Neural cell (in vitro differentiated cells): ENCODE data around the gene LMO2.

Experiments
- EP300 ChIP-seq: fragments of 450-650 bp; conservative IDR thresholded peaks from 2 replicates; pipeline ENCODE4 v1.6.1; 2014; ENCODE audit warnings: antibody characterized with exemption, mild to moderate bottlenecking, moderate library complexity; ENCODE audit not compliant: poor library complexity, severe bottlenecking
- EZH2 ChIP-seq: fragments of 200-600, 300-800 bp; shearing (Covaris generic), sonication (generic); IDR thresholded peaks from 2 replicates; pipeline ENCODE4 v1.6.1; 2014; ENCODE audit warnings: antibody characterized with exemption, low read length, borderline replicate concordance, mild to moderate bottlenecking; ENCODE audit not compliant: insufficient read depth, poor library complexity, severe bottlenecking
- MXI1 ChIP-seq: fragments of 450-650 bp; conservative IDR thresholded peaks from 2 replicates; pipeline ENCODE4 v1.6.1; 2014; ENCODE audit warnings: antibody characterized with exemption, mild to moderate bottlenecking; ENCODE audit not compliant: poor library complexity, severe bottlenecking
- POLR2AphosphoS5 ChIP-seq: IDR thresholded peaks from 2 replicates; pipeline ENCODE4 v1.6.1; 2012
- RAD21 ChIP-seq: fragments of 450-650 bp; conservative IDR thresholded peaks from 2 replicates; pipeline ENCODE4 v1.6.1; 2014; ENCODE audit warnings: antibody characterized with exemption, mild to moderate bottlenecking, moderate library complexity
- SMC3 ChIP-seq: fragments of 450-650 bp; conservative IDR thresholded peaks from 2 replicates; pipeline ENCODE4 v1.6.1; 2014; ENCODE audit warnings: antibody characterized with exemption, mild to moderate bottlenecking, moderate library complexity; ENCODE audit not compliant: poor library complexity
- TAF1 ChIP-seq: IDR thresholded peaks from 2 replicates; pipeline ENCODE4 v1.6.1; 2012; ENCODE audit warnings: low read depth
- TF ChIP-seq, protein P1 (sequence below): fragments of 450-650 bp; IDR thresholded peaks from 2 replicates; pipeline ENCODE4 v1.5.1; 2014; ENCODE audit warnings: antibody characterized with exemption, mild to moderate bottlenecking, moderate library complexity; ENCODE audit not compliant: poor library complexity, severe bottlenecking
- TF ChIP-seq, protein P2 (sequence below): IDR thresholded peaks from 2 replicates; pipeline ENCODE4 v1.6.1; 2012; ENCODE audit warnings: borderline replicate concordance

DNA sequence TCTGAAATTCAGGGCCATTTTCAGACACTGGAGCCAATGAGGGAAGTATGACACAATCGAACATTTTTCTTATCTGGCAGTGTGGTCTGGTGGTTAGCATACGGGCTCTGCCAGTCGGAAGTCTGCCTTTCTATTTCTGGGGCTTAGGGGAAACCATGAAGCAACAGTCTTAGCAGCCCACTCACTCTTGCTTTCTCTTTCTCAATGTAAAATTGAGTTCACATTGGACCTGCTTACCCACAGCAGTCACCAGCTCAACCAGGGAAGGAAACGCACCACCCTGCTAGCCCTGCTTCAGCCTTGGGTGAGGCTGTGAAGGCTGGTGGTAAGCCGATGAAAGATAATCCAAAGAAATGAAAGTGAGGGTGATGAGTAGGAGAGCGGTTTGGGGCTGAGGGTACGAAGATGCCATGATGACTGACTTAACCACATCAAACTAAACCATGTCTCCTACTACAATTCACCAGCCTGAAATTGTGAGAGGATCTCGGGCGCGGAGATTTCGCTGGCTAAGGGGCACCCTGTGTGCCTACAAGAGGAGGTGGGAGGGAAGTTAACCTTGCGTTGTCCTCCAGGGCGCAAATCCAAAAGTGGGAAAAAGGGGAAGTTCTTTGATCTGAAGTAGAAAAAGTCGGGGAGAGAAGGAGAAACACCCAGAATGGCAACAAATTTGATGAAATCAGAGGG lies 2.0 kb upstream of the LMO2 start:
- TF ChIP-seq POLR2AphosphoS5 = no peak
- TF ChIP-seq, protein P1, sequence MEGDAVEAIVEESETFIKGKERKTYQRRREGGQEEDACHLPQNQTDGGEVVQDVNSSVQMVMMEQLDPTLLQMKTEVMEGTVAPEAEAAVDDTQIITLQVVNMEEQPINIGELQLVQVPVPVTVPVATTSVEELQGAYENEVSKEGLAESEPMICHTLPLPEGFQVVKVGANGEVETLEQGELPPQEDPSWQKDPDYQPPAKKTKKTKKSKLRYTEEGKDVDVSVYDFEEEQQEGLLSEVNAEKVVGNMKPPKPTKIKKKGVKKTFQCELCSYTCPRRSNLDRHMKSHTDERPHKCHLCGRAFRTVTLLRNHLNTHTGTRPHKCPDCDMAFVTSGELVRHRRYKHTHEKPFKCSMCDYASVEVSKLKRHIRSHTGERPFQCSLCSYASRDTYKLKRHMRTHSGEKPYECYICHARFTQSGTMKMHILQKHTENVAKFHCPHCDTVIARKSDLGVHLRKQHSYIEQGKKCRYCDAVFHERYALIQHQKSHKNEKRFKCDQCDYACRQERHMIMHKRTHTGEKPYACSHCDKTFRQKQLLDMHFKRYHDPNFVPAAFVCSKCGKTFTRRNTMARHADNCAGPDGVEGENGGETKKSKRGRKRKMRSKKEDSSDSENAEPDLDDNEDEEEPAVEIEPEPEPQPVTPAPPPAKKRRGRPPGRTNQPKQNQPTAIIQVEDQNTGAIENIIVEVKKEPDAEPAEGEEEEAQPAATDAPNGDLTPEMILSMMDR = no peak
- TF ChIP-seq EZH2 = no peak
- TF ChIP-seq, protein P2, sequence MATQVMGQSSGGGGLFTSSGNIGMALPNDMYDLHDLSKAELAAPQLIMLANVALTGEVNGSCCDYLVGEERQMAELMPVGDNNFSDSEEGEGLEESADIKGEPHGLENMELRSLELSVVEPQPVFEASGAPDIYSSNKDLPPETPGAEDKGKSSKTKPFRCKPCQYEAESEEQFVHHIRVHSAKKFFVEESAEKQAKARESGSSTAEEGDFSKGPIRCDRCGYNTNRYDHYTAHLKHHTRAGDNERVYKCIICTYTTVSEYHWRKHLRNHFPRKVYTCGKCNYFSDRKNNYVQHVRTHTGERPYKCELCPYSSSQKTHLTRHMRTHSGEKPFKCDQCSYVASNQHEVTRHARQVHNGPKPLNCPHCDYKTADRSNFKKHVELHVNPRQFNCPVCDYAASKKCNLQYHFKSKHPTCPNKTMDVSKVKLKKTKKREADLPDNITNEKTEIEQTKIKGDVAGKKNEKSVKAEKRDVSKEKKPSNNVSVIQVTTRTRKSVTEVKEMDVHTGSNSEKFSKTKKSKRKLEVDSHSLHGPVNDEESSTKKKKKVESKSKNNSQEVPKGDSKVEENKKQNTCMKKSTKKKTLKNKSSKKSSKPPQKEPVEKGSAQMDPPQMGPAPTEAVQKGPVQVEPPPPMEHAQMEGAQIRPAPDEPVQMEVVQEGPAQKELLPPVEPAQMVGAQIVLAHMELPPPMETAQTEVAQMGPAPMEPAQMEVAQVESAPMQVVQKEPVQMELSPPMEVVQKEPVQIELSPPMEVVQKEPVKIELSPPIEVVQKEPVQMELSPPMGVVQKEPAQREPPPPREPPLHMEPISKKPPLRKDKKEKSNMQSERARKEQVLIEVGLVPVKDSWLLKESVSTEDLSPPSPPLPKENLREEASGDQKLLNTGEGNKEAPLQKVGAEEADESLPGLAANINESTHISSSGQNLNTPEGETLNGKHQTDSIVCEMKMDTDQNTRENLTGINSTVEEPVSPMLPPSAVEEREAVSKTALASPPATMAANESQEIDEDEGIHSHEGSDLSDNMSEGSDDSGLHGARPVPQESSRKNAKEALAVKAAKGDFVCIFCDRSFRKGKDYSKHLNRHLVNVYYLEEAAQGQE = no peak
- no peak for TF ChIP-seq EP300
- no peak for TF ChIP-seq RAD21
- no peak for TF ChIP-seq MXI1
- TF ChIP-seq TAF1 = no peak
- TF ChIP-seq SMC3 = no peak
